Erythroblast (primary cell): ENCODE measurements around the gene GMDS.

ENCODE experiments used
- GATA1 ChIP-seq: IDR thresholded peaks from 2 replicates; pipeline ENCODE4 v1.6.1; 2011; ENCODE audit warnings: low read depth, mild to moderate bottlenecking, control low read depth, low read length, moderate library complexity
- POLR2A ChIP-seq: IDR thresholded peaks from 2 replicates; pipeline ENCODE4 v1.6.1; 2011; ENCODE audit warnings: mild to moderate bottlenecking, low read length

- TF ChIP-seq POLR2A (no peak), GATA1 (no peak)
These were observed 594.0 kb downstream of the GMDS start for GRCh38 chr6:1651362-1651761.
